Raji (cell line): Measurements from ENCODE around the gene CD276.

ENCODE experiments used
- POLR2A ChIP-seq: IDR thresholded peaks from 2 replicates; pipeline ENCODE4 v1.6.1; 2011; ENCODE audit warnings: low read depth, low read length, control low read depth; ENCODE audit not compliant: insufficient read depth

Gene CD276

GRCh38 chr15:73724212-73724611 is 40.0 kb downstream of the CD276 start:
- no peak for TF ChIP-seq POLR2A

GRCh38 chr15:73727330-73727976 is 43.3 kb downstream of the CD276 start:
- no peak for TF ChIP-seq POLR2A

- no peak for TF ChIP-seq POLR2A
Measured at GRCh38 chr15:73732930-73733329, 48.7 kb downstream of the CD276 start.

GRCh38 chr15:73737535-73737934 is 53.4 kb downstream of the CD276 start:
- TF ChIP-seq POLR2A = no peak

- no peak for TF ChIP-seq POLR2A
Measured at GRCh38 chr15:73740152-73741048, 56.2 kb downstream of the CD276 start.

GRCh38 chr15:73741321-73741836 is 57.2 kb downstream of the CD276 start:
- TF ChIP-seq POLR2A = no peak

GRCh38 chr15:73744293-73744692 is 60.1 kb downstream of the CD276 start:
- no peak for TF ChIP-seq POLR2A

GRCh38 chr15:73745073-73745472 is 60.9 kb downstream of the CD276 start:
- no peak for TF ChIP-seq POLR2A

GRCh38 chr15:73746261-73746660 is 62.1 kb downstream of the CD276 start:
- TF ChIP-seq POLR2A = no peak

- TF ChIP-seq POLR2A = no peak
Measured at GRCh38 chr15:73746883-73747282, 62.7 kb downstream of the CD276 start.

- TF ChIP-seq POLR2A = no peak
Measured at GRCh38 chr15:73747847-73748590, 63.8 kb downstream of the CD276 start.

GRCh38 chr15:73748730-73749129 is 64.5 kb downstream of the CD276 start:
- no peak for TF ChIP-seq POLR2A

GRCh38 chr15:73749533-73749932 is 65.3 kb downstream of the CD276 start:
- TF ChIP-seq POLR2A = no peak

- no peak for TF ChIP-seq POLR2A
Measured at GRCh38 chr15:73749971-73750370, 65.8 kb downstream of the CD276 start.

GRCh38 chr15:73750438-73750837 is 66.3 kb downstream of the CD276 start:
- TF ChIP-seq POLR2A = no peak
